Uterus (tissue), 2 donors: ENCODE data around the gene TMED8.

ENCODE experiments used
- POLR2A ChIP-seq, 2 donors: fragments of 450-650 bp; IDR thresholded peaks; one replicate each; pipeline ENCODE4 v1.6.1; 2016; ENCODE audit warnings: antibody characterized with exemption in 2 of 2, mild to moderate bottlenecking in 1 of 2, moderate library complexity in 1 of 2
- TF ChIP-seq, protein P1 (sequence below), 4 experiments: fragments of 200-600 bp in 2 of 4; fragments of 450-650 bp in 2 of 4; sonication (generic) in 2 of 4; IDR thresholded peaks; one replicate each; pipeline ENCODE4 v1.5.1; 2016 to 2019; ENCODE audit warnings: antibody characterized with exemption in 4 of 4, mild to moderate bottlenecking in 2 of 4, moderate library complexity in 1 of 4

DNA sequence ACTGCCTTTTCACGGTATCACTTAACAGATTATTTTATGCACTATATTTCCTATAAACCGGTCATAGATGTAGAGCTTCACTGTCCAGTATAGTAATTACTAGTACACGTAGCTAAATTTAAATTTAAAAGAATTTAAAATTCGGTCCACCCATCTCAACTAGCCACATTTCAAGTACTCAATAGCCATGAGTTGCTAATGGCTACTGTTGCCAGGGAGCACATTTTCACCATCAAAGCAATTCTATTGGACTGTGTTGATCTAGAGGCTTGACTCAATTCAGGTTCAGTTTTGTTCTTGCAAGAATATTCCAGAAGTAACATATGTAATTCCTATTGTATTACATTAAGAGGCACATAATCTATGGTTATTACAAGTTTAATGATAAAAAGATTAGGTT lies 20.0 kb downstream of the TMED8 start:
- TF ChIP-seq, protein P1, sequence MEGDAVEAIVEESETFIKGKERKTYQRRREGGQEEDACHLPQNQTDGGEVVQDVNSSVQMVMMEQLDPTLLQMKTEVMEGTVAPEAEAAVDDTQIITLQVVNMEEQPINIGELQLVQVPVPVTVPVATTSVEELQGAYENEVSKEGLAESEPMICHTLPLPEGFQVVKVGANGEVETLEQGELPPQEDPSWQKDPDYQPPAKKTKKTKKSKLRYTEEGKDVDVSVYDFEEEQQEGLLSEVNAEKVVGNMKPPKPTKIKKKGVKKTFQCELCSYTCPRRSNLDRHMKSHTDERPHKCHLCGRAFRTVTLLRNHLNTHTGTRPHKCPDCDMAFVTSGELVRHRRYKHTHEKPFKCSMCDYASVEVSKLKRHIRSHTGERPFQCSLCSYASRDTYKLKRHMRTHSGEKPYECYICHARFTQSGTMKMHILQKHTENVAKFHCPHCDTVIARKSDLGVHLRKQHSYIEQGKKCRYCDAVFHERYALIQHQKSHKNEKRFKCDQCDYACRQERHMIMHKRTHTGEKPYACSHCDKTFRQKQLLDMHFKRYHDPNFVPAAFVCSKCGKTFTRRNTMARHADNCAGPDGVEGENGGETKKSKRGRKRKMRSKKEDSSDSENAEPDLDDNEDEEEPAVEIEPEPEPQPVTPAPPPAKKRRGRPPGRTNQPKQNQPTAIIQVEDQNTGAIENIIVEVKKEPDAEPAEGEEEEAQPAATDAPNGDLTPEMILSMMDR (IDR thresholded peaks at IDR 0.05), result no peak
- TF ChIP-seq POLR2A (IDR thresholded peaks at IDR 0.05), result no peak
